ACHN (cell line): ENCODE measurements around the gene ZNF641.
A peak's percentile ranks its signal among the peaks of the same experiment; 100 is the strongest.
"Not testable (repeated sequence)": the region's sequence is repeated elsewhere in the genome, so short reads cannot be mapped to it uniquely, and the experiment has no call there.

Experiments
- DNase-seq: peaks from one replicate; pipeline ENCODE4 v3.0.0-alpha.2; 2015
- in situ Hi-C: cut with HindIII; loops from 2 replicates; pipeline ENCODE4 v1.10.0; 2017; ENCODE audit warnings: low sequenced_read_pairs, low pct_ligation_motif_present, low pct_unique_long_range_greater_than_20kb

Gene ZNF641

GRCh38 chr12:48339442-48340117, 11.1 kb downstream of the ZNF641 start:
- no peak for DNase-seq
- in situ Hi-C loops, result no loop called here

DNA sequence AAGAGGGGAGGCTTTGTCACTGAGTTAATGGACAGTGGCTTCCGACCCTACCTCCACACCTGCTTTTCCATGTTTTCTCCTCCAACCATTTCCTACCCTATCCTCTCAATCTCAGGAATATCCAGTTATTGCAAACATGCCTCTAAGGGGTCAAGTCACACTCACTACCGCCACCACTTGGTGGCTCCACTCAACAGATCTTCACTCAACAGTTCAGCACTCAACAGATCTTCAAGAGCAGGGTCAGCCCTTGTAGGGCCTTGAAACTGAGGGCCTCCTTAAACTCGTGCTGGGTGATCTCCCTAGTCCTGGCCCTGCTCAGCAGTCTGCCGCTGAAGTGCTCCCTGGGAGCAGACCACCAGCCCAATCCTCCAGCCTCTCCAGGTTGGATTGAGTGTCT, 14.2 kb downstream of the ZNF641 start:
- DNase-seq, result peak; percentile 23

GRCh38 chr12:48336061-48336460, 14.7 kb downstream of the ZNF641 start:
- DNase-seq, result no peak
- in situ Hi-C loops, result no loop called here

More for the DNA sequence above, 14.2 kb downstream of the ZNF641 start:
- in situ Hi-C loops, result no loop called here

- DNase-seq, result no peak
- in situ Hi-C loops, result no loop called here
These were observed 15.9 kb downstream of the ZNF641 start for GRCh38 chr12:48334808-48335207.

DNA sequence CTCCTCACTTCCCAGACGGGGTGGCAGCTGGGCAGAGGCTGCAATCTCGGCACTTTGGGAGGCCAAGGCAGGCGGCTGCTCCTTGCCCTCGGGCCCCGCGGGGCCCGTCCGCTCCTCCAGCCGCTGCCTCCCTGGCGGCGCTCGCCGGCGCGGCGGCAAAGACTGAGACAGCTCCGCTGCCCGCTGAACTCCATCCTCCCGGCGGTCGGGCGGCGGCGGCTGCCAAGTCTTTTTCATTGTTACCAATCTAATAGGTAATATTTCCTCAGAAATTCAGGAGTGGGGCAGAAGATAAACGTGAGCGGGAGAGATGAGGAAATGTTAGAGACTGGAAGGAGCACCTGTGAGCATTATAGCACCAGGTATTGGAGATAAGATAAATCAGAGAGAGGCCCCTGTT, 17.0 kb downstream of the ZNF641 start:
- in situ Hi-C loops, DNase-seq: not testable (repeated sequence)

DNA sequence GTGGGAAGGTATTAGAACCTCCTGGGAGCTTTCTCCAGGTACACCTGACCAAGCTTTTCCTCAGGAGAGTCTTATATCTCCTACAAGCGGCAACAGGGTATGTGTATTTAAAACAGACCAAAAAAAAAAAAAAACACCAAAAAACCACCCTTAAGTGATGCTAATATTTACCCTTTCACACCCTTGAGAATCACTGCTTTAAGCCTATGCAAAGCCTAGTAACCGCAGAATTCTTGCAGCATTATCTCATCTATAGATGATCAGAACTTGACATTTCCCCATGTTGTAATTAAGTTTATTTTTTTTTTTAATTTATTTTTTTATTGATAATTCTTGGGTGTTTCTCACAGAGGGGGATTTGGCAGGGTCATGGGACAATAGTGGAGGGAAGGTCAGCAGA, 19.3 kb downstream of the ZNF641 start:
- in situ Hi-C loops, result no loop called here
- no peak for DNase-seq

DNA sequence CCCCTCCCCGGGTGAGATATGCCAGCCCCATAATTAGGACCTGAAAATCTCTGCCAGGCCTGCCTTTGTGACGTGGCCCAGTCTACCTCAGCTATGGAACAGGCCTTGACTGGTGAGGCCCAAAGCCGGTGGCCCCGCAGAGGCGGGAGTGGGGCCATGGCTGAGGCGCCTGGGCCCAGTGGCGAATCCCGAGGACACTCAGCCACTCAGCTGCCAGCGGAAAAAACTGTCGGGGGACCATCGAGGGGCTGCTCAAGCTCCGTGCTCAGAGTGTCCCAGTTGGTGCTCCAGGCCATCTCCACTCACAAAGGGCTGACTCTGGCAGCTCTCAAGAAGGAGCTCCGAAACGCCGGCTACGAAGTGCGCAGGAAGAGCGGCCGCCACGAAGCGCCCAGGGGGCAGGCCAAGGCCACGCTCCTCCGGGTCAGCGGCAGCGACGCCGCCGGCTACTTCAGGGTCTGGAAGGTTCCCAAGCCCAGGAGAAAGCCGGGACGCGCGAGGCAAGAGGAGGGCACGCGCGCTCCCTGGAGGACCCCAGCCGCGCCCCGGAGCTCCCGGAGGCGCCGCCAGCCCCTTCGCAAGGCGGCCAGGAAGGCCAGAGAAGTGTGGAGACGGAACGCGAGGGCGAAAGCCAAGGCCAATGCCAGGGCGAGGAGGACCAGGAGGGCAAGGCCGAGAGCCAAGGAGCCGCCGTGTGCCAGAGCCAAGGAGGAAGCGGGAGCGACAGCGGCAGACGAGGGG, 21.4 kb downstream of the ZNF641 start:
- DNase-seq, result no peak

DNA sequence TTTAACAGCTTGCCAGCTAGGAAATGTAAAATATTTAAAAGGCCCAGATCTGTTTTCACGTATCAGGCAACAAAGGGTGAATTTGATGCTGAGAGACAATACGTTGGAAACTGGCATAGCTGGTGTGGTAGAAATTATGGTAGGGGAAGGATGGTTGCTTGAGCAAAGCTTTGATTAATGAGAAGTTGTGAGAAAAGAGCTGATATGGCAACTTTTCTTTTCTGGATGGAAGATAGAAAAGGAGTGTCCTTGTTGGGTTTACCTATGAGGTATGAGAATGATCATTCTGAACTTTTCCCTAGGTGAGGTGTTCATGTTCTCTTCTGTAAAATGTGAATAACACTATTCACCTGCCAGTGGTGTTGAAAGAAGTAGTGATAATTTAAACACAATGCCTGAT, 34.2 kb downstream of the ZNF641 start:
- no peak for DNase-seq
- in situ Hi-C loops, result no loop called here

More for the DNA sequence above, 21.4 kb downstream of the ZNF641 start:
- in situ Hi-C loops, result no loop called here

GRCh38 chr12:48311313-48311712, 39.4 kb downstream of the ZNF641 start:
- DNase-seq, result no peak
- in situ Hi-C loops, result no loop called here

- DNase-seq, result no peak
- in situ Hi-C loops, result no loop called here
These were observed 43.5 kb downstream of the ZNF641 start for GRCh38 chr12:48307269-48307668.

GRCh38 chr12:48305190-48305589, 45.5 kb downstream of the ZNF641 start:
- in situ Hi-C loops, result no loop called here
- no peak for DNase-seq

DNA sequence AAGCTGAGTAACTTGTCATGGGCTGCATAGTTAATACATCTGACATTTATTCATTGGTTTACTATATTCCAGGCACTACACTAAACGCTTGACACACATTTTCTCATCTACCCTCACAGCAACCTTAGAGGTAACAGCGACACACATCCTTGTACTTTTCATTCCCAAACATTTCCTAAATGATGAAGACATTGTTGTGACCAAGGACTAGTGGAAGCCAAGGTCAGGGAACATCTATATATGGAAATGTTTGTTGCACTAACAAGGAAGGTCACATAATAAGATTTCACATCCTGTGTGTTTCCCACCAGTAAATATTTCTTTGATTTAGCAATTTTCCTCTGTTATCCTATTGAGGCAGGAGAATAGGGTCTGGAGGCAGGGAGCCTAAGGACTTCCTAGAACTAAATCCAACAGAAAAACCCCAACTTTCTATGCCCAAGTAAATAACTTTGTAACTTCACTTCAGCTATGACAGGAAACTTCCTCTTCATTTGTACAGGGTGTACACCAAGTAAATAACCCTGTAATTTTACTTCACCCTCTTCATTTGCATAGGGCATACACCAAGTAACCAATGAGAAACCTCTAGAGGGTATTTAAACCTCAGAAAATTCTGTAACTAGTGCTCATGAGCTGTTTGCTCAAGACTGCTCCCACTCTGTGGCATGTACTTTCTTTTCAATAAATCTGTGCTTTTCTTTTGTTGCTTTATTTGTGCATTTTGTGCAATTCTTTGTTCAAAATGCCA, 48.4 kb downstream of the ZNF641 start:
- no peak for DNase-seq
- in situ Hi-C loops, result no loop called here

DNA sequence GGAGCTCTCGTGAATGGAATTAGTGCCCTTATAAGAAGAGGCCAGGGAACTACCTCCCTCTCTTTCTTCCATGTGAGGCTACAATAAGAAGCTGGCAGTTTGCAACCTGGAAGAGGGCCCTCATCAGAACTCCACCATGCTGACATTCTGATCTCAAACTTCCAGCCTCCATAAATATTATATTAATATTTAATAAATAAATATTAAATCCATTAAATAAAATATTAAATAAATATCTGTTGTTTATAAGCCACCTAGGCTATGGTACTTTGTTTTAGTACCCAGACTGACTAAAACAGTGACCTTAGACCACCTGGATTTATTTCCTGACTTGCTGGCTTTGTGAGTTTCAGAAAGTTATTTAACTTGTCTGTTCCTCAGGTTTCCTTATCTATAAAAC, 49.9 kb downstream of the ZNF641 start:
- in situ Hi-C loops, result no loop called here

GRCh38 chr12:48296586-48297282, 54.0 kb downstream of the ZNF641 start:
- peak; percentile 88 for DNase-seq
- in situ Hi-C loops, result no loop called here

More for the DNA sequence above, 49.9 kb downstream of the ZNF641 start:
- DNase-seq, result no peak

DNA sequence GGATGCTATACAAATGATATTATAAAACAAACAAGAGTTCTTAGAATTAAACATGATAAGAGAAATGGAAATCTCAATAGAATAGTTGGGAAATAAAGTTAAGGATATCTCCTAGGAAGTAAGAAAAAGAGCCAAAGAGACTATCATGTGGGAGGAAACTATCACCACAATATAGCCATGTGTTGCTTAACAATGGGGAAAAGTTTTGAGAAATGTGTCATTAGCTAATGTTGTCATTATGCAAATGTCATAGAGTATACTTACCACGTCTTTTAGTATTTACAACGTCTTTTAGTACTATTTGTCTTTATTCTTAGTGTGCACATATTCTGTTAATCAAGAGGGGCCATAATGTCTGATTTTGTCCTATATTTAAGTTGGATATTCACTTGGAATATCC, 58.7 kb downstream of the ZNF641 start:
- in situ Hi-C loops, result no loop called here
- no peak for DNase-seq

- DNase-seq, result no peak
- in situ Hi-C loops, result no loop called here
These were observed 59.2 kb downstream of the ZNF641 start for GRCh38 chr12:48291511-48291910.

GRCh38 chr12:48288387-48289268, 62.1 kb downstream of the ZNF641 start:
- in situ Hi-C loops, result no loop called here
- DNase-seq, result no peak
